Fibroblast of pulmonary artery (primary cell): Measurements from ENCODE around the gene ANKRD12.

Source experiments
- DNase-seq: peaks from one replicate; pipeline ENCODE4 v3.0.0-alpha.2; 2010; ENCODE audit warnings: low read depth
- H3K4me3 ChIP-seq: replicated peaks from 2 replicates; pipeline ENCODE4 v1.5.1; 2011; ENCODE audit warnings: low read depth, mild to moderate bottlenecking, control low read depth, low read length, moderate library complexity
- CTCF ChIP-seq: IDR thresholded peaks from 2 replicates; pipeline ENCODE4 v1.5.1; 2011; ENCODE audit warnings: mild to moderate bottlenecking, control low read depth, low read length, inconsistent platforms; ENCODE audit errors: missing control alignments

ANKRD12 gene

GRCh38 chr18:9334329-9334972, 197.9 kb downstream of the ANKRD12 start, which contains the start of gene TWSG1:
TWSG1 (plus strand) TSS chr18:9334773; CDS start chr18:9337230, 2,457 bp downstream.
- TF ChIP-seq CTCF = peak; percentile 15

GRCh38 chr18:9334973-9335696, 198.6 kb downstream of the ANKRD12 start:
- DNase-seq = peak; percentile 30
- peak overlapping the region; percentile 64 for H3K4me3 ChIP-seq
- no peak for TF ChIP-seq CTCF

More at GRCh38 chr18:9334329-9334972, 197.9 kb downstream of the ANKRD12 start, which contains the start of gene TWSG1:
- peak; percentile 96 for DNase-seq
- peak within 1 kb of the TSS; percentile 71 for H3K4me3 ChIP-seq
